HCT116 (cell line): ENCODE results near the gene OR52B2.

Experiments used
- CTCF ChIP-seq, 3 experiments: fragments of 200-600 bp in 1 of 3; sonication (generic) in 1 of 3; IDR thresholded peaks in 2 of 3; conservative IDR thresholded peaks in 1 of 3; 2 replicates each; pipeline ENCODE4 v1.5.1; 2012 to 2017; ENCODE audit warnings: low read depth in 2 of 3, low read length in 2 of 3, antibody characterized with exemption in 1 of 3, borderline replicate concordance in 1 of 3, control low read depth in 1 of 3, mild to moderate bottlenecking in 1 of 3, mixed read lengths in 1 of 3, mixed run types in 1 of 3, moderate library complexity in 1 of 3; ENCODE audit not compliant: insufficient read depth in 1 of 3
- EGR1 ChIP-seq: IDR thresholded peaks from 2 replicates; pipeline ENCODE4 v1.6.1; 2012; ENCODE audit warnings: low read depth
- POLR2A ChIP-seq: IDR thresholded peaks from 2 replicates; pipeline ENCODE4 v1.7.0; 2011; ENCODE audit warnings: borderline replicate concordance; ENCODE audit not compliant: insufficient read depth, insufficient read length; ENCODE audit errors: extremely low read depth
- RAD21 ChIP-seq: IDR thresholded peaks from 2 replicates; pipeline ENCODE4 v1.6.1; 2012; ENCODE audit warnings: low read depth, mild to moderate bottlenecking
- ZBTB33 ChIP-seq: IDR thresholded peaks from 2 replicates; pipeline ENCODE4 v1.6.1; 2011; ENCODE audit warnings: mild to moderate bottlenecking, low read length, moderate library complexity; ENCODE audit not compliant: insufficient replicate concordance; ENCODE audit errors: extremely low read depth
- ZNF274 ChIP-seq: fragments of 200-500 bp; sonication (Bioruptor generic); IDR thresholded peaks from 2 replicates; pipeline ENCODE4 v1.6.1; 2014; ENCODE audit warnings: mild to moderate bottlenecking, low read depth, low read length, inconsistent platforms
- TF ChIP-seq, protein P1 (sequence below): IDR thresholded peaks from 2 replicates; pipeline ENCODE4 v1.6.1; 2012

DNA sequence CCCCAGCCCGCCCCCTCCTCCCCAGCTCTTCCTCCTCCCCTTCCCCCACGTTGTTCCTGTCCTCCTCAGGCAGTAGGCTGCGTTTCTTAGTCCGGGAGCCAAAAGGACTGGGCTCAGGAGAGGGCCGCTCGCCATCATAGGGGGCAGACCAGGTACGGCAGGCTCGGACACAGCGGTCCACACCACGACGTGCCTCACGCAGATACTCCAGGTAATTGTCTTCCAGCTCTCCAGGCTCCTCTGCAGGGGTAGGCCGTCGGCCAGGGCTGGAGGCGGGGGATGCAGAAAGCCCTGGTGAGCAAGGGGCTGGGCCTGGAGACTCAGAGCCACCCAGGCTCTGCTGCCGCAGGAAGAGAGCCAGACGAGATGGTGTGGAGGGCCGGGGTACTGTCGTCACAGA lies 47.6 kb upstream of the OR52B2 start:
- no peak for TF ChIP-seq EGR1
- no peak for TF ChIP-seq ZNF274
- TF ChIP-seq ZBTB33: no peak
- TF ChIP-seq CTCF (IDR thresholded peaks at IDR 0.05 in 2 of 3, conservative IDR thresholded peaks at IDR 0.05 in 1 of 3; ENCODE audit: borderline replicate concordance in 1 of 3, insufficient read depth in 1 of 3, low read depth in 2 of 3, low read length in 2 of 3): no peak
- TF ChIP-seq, protein P1, sequence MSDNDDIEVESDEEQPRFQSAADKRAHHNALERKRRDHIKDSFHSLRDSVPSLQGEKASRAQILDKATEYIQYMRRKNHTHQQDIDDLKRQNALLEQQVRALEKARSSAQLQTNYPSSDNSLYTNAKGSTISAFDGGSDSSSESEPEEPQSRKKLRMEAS: no peak
- TF ChIP-seq POLR2A: no peak
- no peak for TF ChIP-seq RAD21
